Measurements from ENCODE around the gene KIF16B. TPM values are rescaled to one million over a fixed set of nuclear protein-coding genes. Genes with fewer than 3 reads are reported as not detected.

Gene KIF16B
- 10 to 100 TPM in 1 of 2 donors, 1 to 10 TPM in 1; 7.8 to 19.7 TPM for total RNA-seq
- polyA plus RNA-seq: 1 to 10 TPM; 5.1 to 9.0 TPM

- Histone ChIP-seq H3K36me3 (ENCODE audit: control insufficient read depth in 4 of 4, insufficient read depth in 3 of 4, low read depth in 1 of 4, low read length in 3 of 4) (no peaks in the 10 kb centered on the region), H3K4me3 (ENCODE audit: low read depth in 1 of 3, low read length in 3 of 3) (peak within 1 kb of the TSS; percentile 77 to 92 (median 80)), H3K9ac (ENCODE audit: low read depth in 1 of 2, low read length in 2 of 2) (peak within 1 kb of the TSS; percentile 70 to 72), H3K4me1 (ENCODE audit: control insufficient read depth in 4 of 4, insufficient read depth in 4 of 4, low read length in 3 of 4) (peaks cover 9 to 40% (median 18%) of the 10 kb centered on the region in 4 donors), H3K27me3 (ENCODE audit: control insufficient read depth in 4 of 4, insufficient read depth in 4 of 4, low read length in 3 of 4) (no peaks in the 10 kb centered on the region), H3K27ac (ENCODE audit: low read depth in 1 of 2, low read length in 2 of 2) (peak within 1 kb of the TSS; percentile 65 to 80), H3K9me3 (ENCODE audit: control insufficient read depth in 4 of 4, low read length in 3 of 4) (no peaks in the 10 kb centered on the region)
- WGBS: 8% methylated on average over 65 of the region's 65 CpGs
- no peak for TF ChIP-seq ZBTB33 (IDR thresholded peaks at IDR 0.05)
- TF ChIP-seq NR2F2 (IDR thresholded peaks at IDR 0.05): no peak
- no peak for TF ChIP-seq FOXA2 (IDR thresholded peaks at IDR 0.05)
- peak; percentile 56 for TF ChIP-seq MAX (IDR thresholded peaks at IDR 0.05)
- TF ChIP-seq REST (IDR thresholded peaks at IDR 0.05): no peak
- TF ChIP-seq FOXA1 (IDR thresholded peaks at IDR 0.05): no peak
- TF ChIP-seq CTCF (IDR thresholded peaks at IDR 0.05; ENCODE audit: low read depth, low read length, missing input control): no peak
- TF ChIP-seq TAF1 (conservative IDR thresholded peaks at IDR 0.05): no peak
- TF ChIP-seq HNF4G (IDR thresholded peaks at IDR 0.05): no peak
- peak; percentile 49 for TF ChIP-seq YY1 (IDR thresholded peaks at IDR 0.05)
- TF ChIP-seq EGR1 (IDR thresholded peaks at IDR 0.05; ENCODE audit: low read depth in 2 of 2): peak in 1 of 2 donors; percentile 24
- peak in 1 of 2 donors; percentile 62 for TF ChIP-seq GABPA (IDR thresholded peaks at IDR 0.05 in 1 of 2, conservative IDR thresholded peaks at IDR 0.05 in 1 of 2)
- peak; percentile 51 for TF ChIP-seq SP1 (IDR thresholded peaks at IDR 0.05)
- no peak for TF ChIP-seq RAD21 (IDR thresholded peaks at IDR 0.05)
- no peak for TF ChIP-seq JUND (IDR thresholded peaks at IDR 0.05)
- TF ChIP-seq ATF3 (IDR thresholded peaks at IDR 0.05): no peak
- TF ChIP-seq RXRA (IDR thresholded peaks at IDR 0.05): peak in 1 of 2 donors; percentile 25
- peak; percentile 82 to 89 for TF ChIP-seq HNF4A (conservative IDR thresholded peaks at IDR 0.05)
- DNase-seq (ENCODE audit: low spot score): peak; percentile 93
Observed at GRCh38 chr20:16573001-16573965, at the start of gene KIF16B. KIF16B (minus strand) TSS chr20:16573448; CDS start chr20:16573275, 173 bp downstream.

All from liver (tissue), 9 donors.